Measurements from ENCODE around the gene CUTC.

The CUTC gene

DNA sequence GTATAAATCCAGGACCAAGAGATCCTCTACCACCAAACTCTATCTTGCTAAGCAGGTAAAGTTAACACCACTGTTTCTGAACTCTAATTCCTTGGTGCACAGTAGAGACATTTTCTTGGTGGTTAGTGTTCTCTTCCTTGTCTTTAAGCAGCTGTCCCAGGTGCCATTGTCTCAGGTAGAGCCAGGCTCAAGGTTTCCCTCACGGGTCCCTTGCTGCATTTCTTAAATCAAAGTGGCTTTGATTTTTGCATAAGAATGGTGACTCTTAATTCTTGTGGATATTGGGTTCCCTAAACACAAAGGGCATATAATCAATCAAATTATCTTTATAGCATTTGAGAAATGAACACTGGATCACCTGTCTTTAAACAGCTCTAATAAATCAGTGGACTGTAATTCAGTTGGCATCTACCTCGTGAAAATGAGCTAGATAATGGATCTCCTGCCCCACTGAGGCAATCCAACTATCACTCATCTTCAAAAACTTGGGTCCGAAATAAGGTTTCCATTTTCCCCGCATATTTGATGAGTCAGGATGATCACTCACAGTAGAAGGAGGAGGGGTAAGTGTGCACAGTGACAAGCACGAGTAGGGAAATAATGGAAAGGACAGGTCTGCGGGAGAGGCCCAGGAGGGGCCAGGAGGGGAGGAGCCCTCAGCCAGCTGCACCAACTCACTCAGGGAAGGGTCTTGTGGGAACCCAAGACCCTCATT, 52.9 kb downstream of the CUTC start:
- DNase-seq = no peak

DNA sequence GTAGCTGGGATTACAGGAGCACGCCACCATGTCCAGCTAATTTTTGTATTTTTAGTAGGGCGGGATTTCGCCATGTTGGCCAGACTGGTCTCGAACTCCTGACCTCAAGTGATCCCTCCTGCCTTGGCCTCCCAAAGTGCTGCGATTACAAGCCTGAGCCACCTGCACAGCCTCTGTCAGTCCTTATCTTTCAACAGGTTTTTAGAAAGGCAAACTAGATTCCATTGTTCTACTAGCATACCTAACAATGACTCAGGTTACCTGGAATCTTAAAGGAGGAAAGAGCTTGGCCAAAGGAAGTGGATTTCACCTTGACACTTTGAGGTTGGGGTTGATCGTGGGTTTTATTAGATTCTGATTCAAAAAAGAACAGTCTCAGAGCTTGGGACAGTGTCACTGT, 53.6 kb downstream of the CUTC start:
- no peak for DNase-seq

DNA sequence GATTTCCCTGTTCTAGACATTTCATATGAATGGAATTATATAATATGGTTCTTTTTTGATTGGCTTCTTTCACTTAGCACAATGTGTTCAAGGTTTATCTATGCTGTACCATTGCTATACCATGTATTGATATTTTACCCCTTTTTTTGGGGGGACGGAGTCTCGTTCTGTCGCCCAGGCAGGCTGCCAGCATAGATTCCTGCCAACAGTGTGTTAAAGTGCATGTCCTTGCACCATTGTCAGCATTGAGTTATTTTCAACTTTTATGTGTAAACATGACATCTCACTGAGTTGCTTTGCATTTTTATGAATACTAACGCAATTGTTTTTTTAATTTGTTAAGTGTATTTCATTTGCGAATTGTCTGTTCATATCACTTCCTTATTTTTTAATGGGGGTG, 55.3 kb downstream of the CUTC start:
- no peak for DNase-seq

DNA sequence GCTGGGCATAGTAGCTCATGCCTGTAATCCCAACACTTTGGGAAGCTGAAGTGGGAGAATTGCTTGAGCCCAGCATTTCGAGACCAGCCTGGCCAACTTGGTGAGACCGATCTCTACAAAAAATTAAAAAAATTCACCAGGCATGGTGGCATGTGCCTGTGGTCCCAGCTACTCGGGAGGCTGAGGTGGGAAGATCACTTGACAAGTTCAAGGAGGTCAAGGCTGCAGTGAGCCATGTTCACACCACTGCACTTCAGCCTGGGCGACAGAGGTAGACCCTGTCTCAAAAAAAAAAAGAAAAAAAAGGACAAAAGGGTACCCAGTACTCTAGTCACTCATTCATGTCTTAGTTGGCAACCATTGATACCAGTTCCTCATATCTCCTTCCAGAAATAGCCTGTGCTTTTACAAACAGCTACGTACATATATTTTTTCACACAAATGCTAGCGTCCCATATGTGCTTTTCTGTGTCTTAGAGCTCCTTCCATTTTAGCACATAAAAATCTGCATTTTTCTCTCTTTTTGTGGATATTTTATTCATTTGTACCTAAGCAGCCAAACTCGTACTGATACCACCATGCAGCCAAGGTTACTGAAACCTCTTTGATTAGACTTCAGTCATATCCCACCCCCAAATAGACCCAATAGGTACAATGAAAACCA, 55.9 kb downstream of the CUTC start:
- no peak for DNase-seq

DNA sequence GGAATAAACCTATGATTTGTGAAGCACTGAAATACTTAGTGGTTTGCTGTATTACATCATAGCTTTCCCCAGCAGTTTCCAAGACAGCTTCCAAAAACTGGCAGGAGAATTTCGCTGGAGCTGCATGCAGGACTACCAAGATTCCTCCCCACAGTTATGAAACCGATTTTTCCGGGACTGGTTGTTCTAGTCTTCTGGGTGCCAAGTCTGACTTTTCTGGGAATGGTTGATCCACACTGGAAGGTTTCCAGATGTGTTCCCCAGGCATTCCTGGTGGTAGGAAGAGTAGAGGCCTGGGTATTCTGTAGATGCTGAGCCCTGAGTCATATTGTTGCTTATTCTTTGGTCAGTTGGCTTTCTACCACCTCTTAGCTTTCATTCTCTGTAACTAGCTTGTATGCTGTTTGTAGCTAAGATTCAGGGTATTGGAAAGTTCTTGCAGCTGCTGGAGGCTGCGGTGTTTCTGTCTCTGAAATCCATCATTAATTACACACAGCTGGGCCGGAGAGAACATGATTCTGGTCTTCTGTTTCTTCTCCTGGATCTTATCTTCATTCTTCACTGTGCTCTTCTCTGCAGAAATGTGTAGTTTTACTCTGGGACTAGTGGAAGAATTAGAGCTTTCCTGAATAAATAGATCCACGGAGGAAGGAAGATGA, 56.7 kb downstream of the CUTC start:
- no peak for DNase-seq

DNA sequence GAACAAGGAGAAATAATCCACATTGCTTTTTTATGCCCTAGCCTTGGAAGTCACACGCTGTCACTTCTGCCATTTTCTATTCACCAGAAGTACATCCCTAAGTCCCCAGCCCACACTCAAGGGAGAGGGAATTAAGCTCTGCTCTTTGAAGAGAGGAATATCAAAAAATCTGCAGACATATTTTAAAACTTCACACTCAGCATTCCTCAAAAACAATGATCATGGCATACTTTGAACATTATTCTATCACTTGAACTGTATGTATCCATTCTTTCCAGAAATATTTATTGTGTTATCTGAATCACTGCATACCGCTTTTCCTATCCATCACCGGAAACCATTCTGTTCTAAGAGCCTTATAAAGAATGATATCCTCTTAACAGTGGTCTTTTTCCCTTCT, 59.8 kb downstream of the CUTC start:
- no peak for DNase-seq

DNA sequence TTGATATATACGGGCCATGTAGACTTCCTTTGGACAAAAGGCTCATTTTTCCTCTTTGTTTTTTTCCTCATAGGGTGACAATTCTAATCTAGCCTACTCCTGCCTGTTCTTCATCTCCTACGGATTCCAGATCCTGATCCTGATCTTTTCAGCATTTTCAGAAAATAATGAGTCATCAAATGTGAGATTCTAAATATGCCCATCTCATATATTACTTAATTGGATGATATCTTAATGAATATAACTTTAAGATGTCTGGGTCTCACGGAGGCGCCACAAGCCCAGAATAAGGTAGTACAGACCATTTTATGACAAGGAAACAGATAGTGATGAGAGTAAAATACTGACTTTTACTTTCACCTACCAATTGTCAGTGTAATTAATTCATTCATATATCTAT, 61.8 kb downstream of the CUTC start:
- DNase-seq = no peak

DNA sequence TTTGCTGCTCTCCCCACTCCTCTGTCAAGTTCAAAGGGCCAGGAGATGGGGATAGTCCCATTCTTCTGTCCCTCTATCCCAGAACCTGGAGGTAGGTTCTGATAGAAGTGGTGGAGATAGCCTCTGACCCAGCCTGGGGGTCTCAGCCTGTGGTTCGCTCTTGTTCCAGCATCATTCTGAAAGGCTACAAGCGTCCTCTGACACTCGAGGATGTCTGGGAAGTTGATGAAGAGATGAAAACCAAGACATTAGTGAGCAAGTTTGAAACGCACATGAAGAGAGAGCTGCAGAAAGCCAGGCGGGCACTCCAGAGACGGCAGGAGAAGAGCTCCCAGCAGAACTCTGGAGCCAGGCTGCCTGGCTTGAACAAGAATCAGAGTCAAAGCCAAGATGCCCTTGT, 64.9 kb downstream of the CUTC start:
- no peak for DNase-seq

DNA sequence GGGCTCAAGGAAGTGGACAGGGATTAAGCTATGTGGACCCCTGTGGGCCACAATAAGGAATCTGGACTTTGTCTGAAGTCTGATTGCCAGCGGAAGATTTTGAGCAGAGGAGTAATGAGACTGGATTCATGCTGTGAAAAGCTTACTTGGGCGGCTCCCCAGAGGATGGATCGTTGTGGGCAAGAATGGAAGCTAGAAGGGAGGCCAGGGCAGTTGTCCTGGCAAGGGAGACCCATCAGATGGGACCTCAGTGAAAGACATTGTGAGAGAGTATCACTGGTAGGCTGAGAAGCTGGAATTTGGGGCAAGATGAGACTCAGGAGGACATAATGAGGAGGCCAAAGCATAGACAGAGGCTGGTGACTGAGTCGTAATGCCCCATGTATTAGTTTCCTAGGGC, 66.0 kb downstream of the CUTC start:
- no peak for DNase-seq

DNA sequence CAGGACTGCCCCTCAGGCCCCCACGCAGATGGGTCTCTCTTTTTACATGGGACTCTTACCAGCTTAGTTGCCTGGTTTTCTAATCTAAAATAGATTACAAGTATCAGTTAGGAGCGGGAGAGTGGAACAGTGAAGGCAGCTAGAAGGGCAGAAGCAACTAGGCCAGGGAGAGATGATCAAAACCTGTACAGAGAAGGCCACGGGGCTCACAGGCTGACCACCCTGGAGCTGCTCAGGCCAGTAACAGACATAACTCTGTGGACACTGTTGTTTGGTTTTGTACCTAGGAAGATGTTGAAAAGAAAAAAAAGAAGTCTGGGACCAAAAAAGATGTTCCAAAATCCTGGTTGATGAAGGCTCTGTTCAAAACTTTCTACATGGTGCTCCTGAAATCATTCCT, 66.9 kb downstream of the CUTC start:
- DNase-seq = no peak

DNA sequence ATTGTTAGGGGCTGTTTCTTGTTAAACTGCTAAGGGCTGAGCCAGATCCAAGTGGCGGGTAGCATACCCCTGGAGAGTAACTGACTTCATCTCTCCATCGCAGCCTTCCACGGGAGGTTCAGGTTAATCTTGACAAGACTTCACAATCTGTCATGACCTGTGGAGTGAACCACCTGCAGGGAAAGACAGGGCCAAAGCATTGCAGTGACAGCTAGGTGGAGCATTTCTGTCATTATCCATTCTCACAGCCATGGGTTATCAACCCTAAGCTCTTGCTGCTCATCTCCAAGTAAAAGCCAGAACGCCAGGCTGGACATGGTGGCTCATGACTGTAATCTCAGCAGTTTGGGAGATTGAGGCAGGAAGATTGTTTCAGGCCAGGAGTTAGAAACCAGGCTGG, 67.6 kb downstream of the CUTC start:
- DNase-seq = no peak

DNA sequence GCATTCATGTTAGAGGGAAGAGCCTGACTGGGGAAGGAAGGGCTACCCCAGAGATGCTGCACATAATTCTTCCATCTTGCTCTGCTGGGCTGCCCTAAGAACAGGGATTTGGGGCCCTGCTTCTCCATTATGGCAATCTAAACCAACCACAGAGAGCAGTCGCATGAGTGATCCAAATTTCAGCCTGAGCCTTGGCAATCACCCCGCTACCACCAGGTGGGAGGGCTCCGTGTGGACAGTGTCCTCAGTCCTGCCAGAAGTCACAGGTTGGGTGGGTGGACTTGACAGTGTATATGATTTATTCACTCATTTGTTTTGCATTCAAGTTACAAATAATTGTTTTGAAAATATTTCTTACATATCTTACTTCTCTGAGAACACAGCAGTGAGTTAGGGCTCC, 72.4 kb downstream of the CUTC start:
- no peak for DNase-seq

DNA sequence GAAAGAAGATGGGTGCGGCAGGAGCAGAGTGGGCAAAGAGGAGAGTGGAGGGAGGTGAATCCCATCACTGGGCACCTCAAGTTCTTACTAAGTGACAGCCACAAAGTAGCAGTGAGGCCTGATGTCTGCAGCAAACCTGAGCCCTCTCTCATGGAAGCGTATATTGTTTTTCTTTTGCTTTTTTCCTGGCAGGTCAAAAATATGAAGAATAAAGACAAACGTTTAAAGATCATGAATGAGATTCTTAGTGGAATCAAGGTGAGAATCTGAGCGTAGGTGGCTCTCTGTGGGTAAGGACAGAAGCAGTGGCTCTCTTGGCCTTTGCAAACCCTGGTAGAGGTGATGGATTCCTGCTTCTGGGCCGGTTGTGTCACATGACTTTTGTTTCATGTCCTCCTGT, 73.2 kb downstream of the CUTC start:
- DNase-seq = no peak
